KOPT-K1 (cell line): ENCODE data around the gene SH2D5.
A peak's percentile ranks its signal among the peaks of the same experiment; 100 is the strongest.

Experiments
- H3K27ac ChIP-seq: fragments of 200-600 bp; sonication (generic); 2 replicates; pipeline ENCODE4 v1.5.1; 2016; ENCODE audit warnings: antibody characterized with exemption, mild to moderate bottlenecking, low read depth, low read length; ENCODE audit not compliant: poor library complexity, severe bottlenecking
- H3K36me3 ChIP-seq: fragments of 200-600 bp; sonication (generic); 2 replicates; pipeline ENCODE4 v1.5.1; 2017; ENCODE audit warnings: antibody characterized with exemption, mild to moderate bottlenecking, low read length, moderate library complexity; ENCODE audit not compliant: insufficient read depth
- H3K9me3 ChIP-seq: fragments of 200-600 bp; sonication (generic); 2 replicates; pipeline ENCODE4 v1.5.1; 2017; ENCODE audit warnings: antibody characterized with exemption, low read length, mild to moderate bottlenecking; ENCODE audit not compliant: insufficient read depth, poor library complexity, severe bottlenecking

Gene SH2D5

GRCh38 chr1:20696397-20697333 is 35.8 kb downstream of the SH2D5 start:
- Histone ChIP-seq H3K9me3 (no peaks in the 10 kb centered on the region), H3K36me3 (no peaks in the 10 kb centered on the region), H3K27ac (peak overlapping the region; percentile 41)

- no peaks in the 10 kb centered on the region for H3K9me3 ChIP-seq
- H3K27ac ChIP-seq: no peak overlapping the region
- H3K36me3 ChIP-seq: no peaks in the 10 kb centered on the region
Observed at GRCh38 chr1:20695515-20695914, 37.0 kb downstream of the SH2D5 start.

GRCh38 chr1:20693623-20694022 is 38.9 kb downstream of the SH2D5 start:
- Histone ChIP-seq H3K9me3 (no peaks in the 10 kb centered on the region), H3K36me3 (no peaks in the 10 kb centered on the region), H3K27ac (no peak overlapping the region)

GRCh38 chr1:20691872-20692271 is 40.6 kb downstream of the SH2D5 start:
- Histone ChIP-seq H3K27ac (no peak overlapping the region), H3K9me3 (no peaks in the 10 kb centered on the region), H3K36me3 (no peaks in the 10 kb centered on the region)

- Histone ChIP-seq H3K36me3 (no peaks in the 10 kb centered on the region), H3K9me3 (no peaks in the 10 kb centered on the region), H3K27ac (no peak overlapping the region)
Observed at GRCh38 chr1:20689645-20690056, 42.9 kb downstream of the SH2D5 start.

- H3K9me3 ChIP-seq: no peaks in the 10 kb centered on the region
- H3K27ac ChIP-seq: no peak overlapping the region
- H3K36me3 ChIP-seq: no peaks in the 10 kb centered on the region
Observed at GRCh38 chr1:20686883-20687725, 45.4 kb downstream of the SH2D5 start.

- H3K36me3 ChIP-seq: no peaks in the 10 kb centered on the region
- no peak overlapping the region for H3K27ac ChIP-seq
- H3K9me3 ChIP-seq: no peaks in the 10 kb centered on the region
Observed at GRCh38 chr1:20685741-20686140, 46.8 kb downstream of the SH2D5 start.

- Histone ChIP-seq H3K27ac (no peak overlapping the region), H3K9me3 (no peaks in the 10 kb centered on the region)
Observed at GRCh38 chr1:20685099-20685662, 47.3 kb downstream of the SH2D5 start.

GRCh38 chr1:20684651-20685050 is 47.9 kb downstream of the SH2D5 start:
- Histone ChIP-seq H3K36me3 (no peaks in the 10 kb centered on the region), H3K27ac (no peak overlapping the region), H3K9me3 (no peaks in the 10 kb centered on the region)

More at GRCh38 chr1:20685099-20685662, 47.3 kb downstream of the SH2D5 start:
- H3K36me3 ChIP-seq: no peaks in the 10 kb centered on the region

GRCh38 chr1:20684050-20684620 is 48.4 kb downstream of the SH2D5 start:
- no peaks in the 10 kb centered on the region for H3K36me3 ChIP-seq
- no peak overlapping the region for H3K27ac ChIP-seq

GRCh38 chr1:20683614-20684013 is 48.9 kb downstream of the SH2D5 start:
- no peaks in the 10 kb centered on the region for H3K36me3 ChIP-seq
- no peak overlapping the region for H3K27ac ChIP-seq
- no peaks in the 10 kb centered on the region for H3K9me3 ChIP-seq

More at GRCh38 chr1:20684050-20684620, 48.4 kb downstream of the SH2D5 start:
- H3K9me3 ChIP-seq: no peaks in the 10 kb centered on the region

GRCh38 chr1:20682571-20683236 is 49.8 kb downstream of the SH2D5 start:
- Histone ChIP-seq H3K9me3 (peaks cover 3% of the 10 kb centered on the region), H3K36me3 (no peaks in the 10 kb centered on the region), H3K27ac (no peak overlapping the region)

GRCh38 chr1:20681999-20682398 is 50.5 kb downstream of the SH2D5 start:
- Histone ChIP-seq H3K27ac (no peak overlapping the region), H3K36me3 (no peaks in the 10 kb centered on the region), H3K9me3 (peaks cover 3% of the 10 kb centered on the region)

GRCh38 chr1:20680269-20680668 is 52.2 kb downstream of the SH2D5 start:
- Histone ChIP-seq H3K36me3 (no peaks in the 10 kb centered on the region), H3K27ac (no peak overlapping the region), H3K9me3 (peaks cover 3% of the 10 kb centered on the region)
